Stomach (tissue), 4 donors: Measurements from ENCODE around the gene F3.

Experiments used
- EP300 ChIP-seq: sonication (generic); formaldehyde crosslinking; IDR thresholded peaks from one replicate; pipeline ENCODE4 v1.6.1; 2017; ENCODE audit warnings: antibody characterized with exemption
- POLR2A ChIP-seq, 4 donors: fragments of 450-650 bp; IDR thresholded peaks; one replicate each; pipeline ENCODE4 v1.6.1; 2016; ENCODE audit warnings: antibody characterized with exemption in 4 of 4, control low read depth in 2 of 4, mild to moderate bottlenecking in 1 of 4, moderate library complexity in 1 of 4
- POLR2AphosphoS5 ChIP-seq, 3 donors: sonication (generic); formaldehyde crosslinking; IDR thresholded peaks; one replicate each; pipeline ENCODE4 v1.6.1; 2016; ENCODE audit warnings: antibody characterized with exemption in 3 of 3
- TF ChIP-seq, protein P1 (sequence below), 7 experiments: fragments of 450-650 bp in 4 of 7; fragments of 200-600 bp in 3 of 7; sonication (generic) in 3 of 7; IDR thresholded peaks; one replicate each; pipeline ENCODE4 v1.5.1; 2016 to 2019; ENCODE audit warnings: antibody characterized with exemption in 7 of 7, control low read depth in 2 of 7, mild to moderate bottlenecking in 1 of 7

DNA sequence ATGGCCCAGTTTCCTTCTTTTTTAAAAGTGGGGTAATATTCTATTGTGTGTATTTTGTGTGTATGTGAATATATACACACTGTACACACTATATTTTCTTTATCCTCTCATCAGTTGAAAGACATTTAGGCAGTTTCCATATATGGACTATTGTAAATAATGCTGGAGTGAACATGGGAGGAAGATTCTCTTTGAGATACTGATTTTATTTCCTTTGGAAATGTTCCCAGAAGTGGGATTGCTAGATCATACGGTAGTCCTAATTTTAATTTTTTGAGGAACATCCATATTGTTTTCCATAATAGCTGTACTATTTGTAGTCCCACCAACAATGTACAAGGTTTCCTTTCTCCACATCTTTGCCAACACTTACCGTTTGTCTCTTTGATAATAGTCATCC, 51.0 kb downstream of the F3 start:
- TF ChIP-seq, protein P1, sequence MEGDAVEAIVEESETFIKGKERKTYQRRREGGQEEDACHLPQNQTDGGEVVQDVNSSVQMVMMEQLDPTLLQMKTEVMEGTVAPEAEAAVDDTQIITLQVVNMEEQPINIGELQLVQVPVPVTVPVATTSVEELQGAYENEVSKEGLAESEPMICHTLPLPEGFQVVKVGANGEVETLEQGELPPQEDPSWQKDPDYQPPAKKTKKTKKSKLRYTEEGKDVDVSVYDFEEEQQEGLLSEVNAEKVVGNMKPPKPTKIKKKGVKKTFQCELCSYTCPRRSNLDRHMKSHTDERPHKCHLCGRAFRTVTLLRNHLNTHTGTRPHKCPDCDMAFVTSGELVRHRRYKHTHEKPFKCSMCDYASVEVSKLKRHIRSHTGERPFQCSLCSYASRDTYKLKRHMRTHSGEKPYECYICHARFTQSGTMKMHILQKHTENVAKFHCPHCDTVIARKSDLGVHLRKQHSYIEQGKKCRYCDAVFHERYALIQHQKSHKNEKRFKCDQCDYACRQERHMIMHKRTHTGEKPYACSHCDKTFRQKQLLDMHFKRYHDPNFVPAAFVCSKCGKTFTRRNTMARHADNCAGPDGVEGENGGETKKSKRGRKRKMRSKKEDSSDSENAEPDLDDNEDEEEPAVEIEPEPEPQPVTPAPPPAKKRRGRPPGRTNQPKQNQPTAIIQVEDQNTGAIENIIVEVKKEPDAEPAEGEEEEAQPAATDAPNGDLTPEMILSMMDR (IDR thresholded peaks at IDR 0.05): no peak
- TF ChIP-seq POLR2A (IDR thresholded peaks at IDR 0.05) (no peak), EP300 (no peak), POLR2AphosphoS5 (IDR thresholded peaks at IDR 0.05) (no peak)
